Measurements from ENCODE around the gene DPY19L3.

DNA sequence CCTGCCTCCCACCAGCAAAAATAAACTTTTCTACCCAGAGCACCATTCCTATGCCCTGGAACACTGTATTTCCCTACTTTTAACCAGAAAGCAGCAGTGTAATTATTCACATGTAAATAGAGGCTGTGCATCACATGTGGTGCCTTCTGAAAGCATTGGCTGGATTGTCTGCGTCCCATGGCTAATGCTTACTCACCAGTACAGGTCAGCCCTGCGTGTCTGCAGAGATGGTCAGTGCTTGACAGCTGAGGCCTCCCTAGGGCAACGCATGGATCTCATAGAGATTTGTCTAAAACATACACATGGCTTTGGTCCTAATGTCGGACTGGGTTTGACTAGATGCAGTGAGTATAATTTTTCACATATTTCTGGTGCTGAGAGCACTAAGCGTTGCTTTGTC is 64.2 kb downstream of the DPY19L3 start:
- TF ChIP-seq, protein P1, sequence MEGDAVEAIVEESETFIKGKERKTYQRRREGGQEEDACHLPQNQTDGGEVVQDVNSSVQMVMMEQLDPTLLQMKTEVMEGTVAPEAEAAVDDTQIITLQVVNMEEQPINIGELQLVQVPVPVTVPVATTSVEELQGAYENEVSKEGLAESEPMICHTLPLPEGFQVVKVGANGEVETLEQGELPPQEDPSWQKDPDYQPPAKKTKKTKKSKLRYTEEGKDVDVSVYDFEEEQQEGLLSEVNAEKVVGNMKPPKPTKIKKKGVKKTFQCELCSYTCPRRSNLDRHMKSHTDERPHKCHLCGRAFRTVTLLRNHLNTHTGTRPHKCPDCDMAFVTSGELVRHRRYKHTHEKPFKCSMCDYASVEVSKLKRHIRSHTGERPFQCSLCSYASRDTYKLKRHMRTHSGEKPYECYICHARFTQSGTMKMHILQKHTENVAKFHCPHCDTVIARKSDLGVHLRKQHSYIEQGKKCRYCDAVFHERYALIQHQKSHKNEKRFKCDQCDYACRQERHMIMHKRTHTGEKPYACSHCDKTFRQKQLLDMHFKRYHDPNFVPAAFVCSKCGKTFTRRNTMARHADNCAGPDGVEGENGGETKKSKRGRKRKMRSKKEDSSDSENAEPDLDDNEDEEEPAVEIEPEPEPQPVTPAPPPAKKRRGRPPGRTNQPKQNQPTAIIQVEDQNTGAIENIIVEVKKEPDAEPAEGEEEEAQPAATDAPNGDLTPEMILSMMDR (IDR thresholded peaks at IDR 0.05; ENCODE audit: poor library complexity, severe bottlenecking), result no peak
- TF ChIP-seq POLR2AphosphoS5 (IDR thresholded peaks at IDR 0.05) (no peak), EP300 (conservative IDR thresholded peaks at IDR 0.05; ENCODE audit: poor library complexity, severe bottlenecking) (no peak), TAF1 (IDR thresholded peaks at IDR 0.05; ENCODE audit: low read depth) (no peak), SMC3 (conservative IDR thresholded peaks at IDR 0.05; ENCODE audit: poor library complexity) (no peak), EZH2 (IDR thresholded peaks at IDR 0.05; ENCODE audit: borderline replicate concordance, insufficient read depth, low read length, poor library complexity, severe bottlenecking) (no peak), RAD21 (conservative IDR thresholded peaks at IDR 0.05) (no peak), MXI1 (conservative IDR thresholded peaks at IDR 0.05; ENCODE audit: poor library complexity, severe bottlenecking) (no peak)
- TF ChIP-seq, protein P2, sequence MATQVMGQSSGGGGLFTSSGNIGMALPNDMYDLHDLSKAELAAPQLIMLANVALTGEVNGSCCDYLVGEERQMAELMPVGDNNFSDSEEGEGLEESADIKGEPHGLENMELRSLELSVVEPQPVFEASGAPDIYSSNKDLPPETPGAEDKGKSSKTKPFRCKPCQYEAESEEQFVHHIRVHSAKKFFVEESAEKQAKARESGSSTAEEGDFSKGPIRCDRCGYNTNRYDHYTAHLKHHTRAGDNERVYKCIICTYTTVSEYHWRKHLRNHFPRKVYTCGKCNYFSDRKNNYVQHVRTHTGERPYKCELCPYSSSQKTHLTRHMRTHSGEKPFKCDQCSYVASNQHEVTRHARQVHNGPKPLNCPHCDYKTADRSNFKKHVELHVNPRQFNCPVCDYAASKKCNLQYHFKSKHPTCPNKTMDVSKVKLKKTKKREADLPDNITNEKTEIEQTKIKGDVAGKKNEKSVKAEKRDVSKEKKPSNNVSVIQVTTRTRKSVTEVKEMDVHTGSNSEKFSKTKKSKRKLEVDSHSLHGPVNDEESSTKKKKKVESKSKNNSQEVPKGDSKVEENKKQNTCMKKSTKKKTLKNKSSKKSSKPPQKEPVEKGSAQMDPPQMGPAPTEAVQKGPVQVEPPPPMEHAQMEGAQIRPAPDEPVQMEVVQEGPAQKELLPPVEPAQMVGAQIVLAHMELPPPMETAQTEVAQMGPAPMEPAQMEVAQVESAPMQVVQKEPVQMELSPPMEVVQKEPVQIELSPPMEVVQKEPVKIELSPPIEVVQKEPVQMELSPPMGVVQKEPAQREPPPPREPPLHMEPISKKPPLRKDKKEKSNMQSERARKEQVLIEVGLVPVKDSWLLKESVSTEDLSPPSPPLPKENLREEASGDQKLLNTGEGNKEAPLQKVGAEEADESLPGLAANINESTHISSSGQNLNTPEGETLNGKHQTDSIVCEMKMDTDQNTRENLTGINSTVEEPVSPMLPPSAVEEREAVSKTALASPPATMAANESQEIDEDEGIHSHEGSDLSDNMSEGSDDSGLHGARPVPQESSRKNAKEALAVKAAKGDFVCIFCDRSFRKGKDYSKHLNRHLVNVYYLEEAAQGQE (IDR thresholded peaks at IDR 0.05; ENCODE audit: borderline replicate concordance), result no peak

Measured in neural cell (in vitro differentiated cells).